T-helper 2 cell (primary cell): Measurements from ENCODE around the gene SEZ6L.
A peak's percentile ranks its signal among the peaks of the same experiment; 100 is the strongest.
"Not testable (repeated sequence)": the region's sequence is repeated elsewhere in the genome, so short reads cannot be mapped to it uniquely, and the experiment has no call there.

Experiments used
- DNase-seq, 5 experiments: peaks; one replicate each; pipeline versions ENCODE4 v3.0.0 to v3.0.0-alpha.2; 2012 to 2022

Gene SEZ6L

GRCh38 chr22:26391091-26391490 is 221.8 kb downstream of the SEZ6L start:
- no peak for DNase-seq

- DNase-seq: no peak
Measured at GRCh38 chr22:26391623-26392022, 222.4 kb downstream of the SEZ6L start.

GRCh38 chr22:26393929-26394328 is 224.7 kb downstream of the SEZ6L start:
- no peak for DNase-seq

- DNase-seq: no peak
Measured at GRCh38 chr22:26394777-26395176, 225.5 kb downstream of the SEZ6L start.

- DNase-seq: no peak
Measured at GRCh38 chr22:26395926-26396325, 226.7 kb downstream of the SEZ6L start.

- DNase-seq: peak; percentile 9 to 57 (median 26)
Measured at GRCh38 chr22:26398741-26399153, 229.5 kb downstream of the SEZ6L start.

- no peak for DNase-seq
Measured at GRCh38 chr22:26399289-26399688, 230.0 kb downstream of the SEZ6L start.

- DNase-seq: no peak
Measured at GRCh38 chr22:26401726-26402125, 232.5 kb downstream of the SEZ6L start.

GRCh38 chr22:26404851-26405421 is 235.7 kb downstream of the SEZ6L start:
- no peak for DNase-seq

- DNase-seq: no peak
Measured at GRCh38 chr22:26406118-26406517, 236.9 kb downstream of the SEZ6L start.

GRCh38 chr22:26408562-26409220 is 239.4 kb downstream of the SEZ6L start:
- not testable (repeated sequence) for DNase-seq

- DNase-seq: no peak
Measured at GRCh38 chr22:26409719-26410335, 240.6 kb downstream of the SEZ6L start.

- DNase-seq: no peak
Measured at GRCh38 chr22:26410386-26410785, 241.1 kb downstream of the SEZ6L start.

- no peak for DNase-seq
Measured at GRCh38 chr22:26414347-26414746, 245.1 kb downstream of the SEZ6L start.

- DNase-seq: no peak
Measured at GRCh38 chr22:26416256-26416655, 247.0 kb downstream of the SEZ6L start.

- DNase-seq: no peak
Measured at GRCh38 chr22:26416670-26417276, 247.5 kb downstream of the SEZ6L start.

- DNase-seq: no peak
Measured at GRCh38 chr22:26417406-26417805, 248.1 kb downstream of the SEZ6L start.

GRCh38 chr22:26418620-26419019 is 249.4 kb downstream of the SEZ6L start:
- no peak for DNase-seq

GRCh38 chr22:26426924-26427323 is 257.7 kb downstream of the SEZ6L start:
- DNase-seq: no peak

GRCh38 chr22:26428515-26429457 is 259.5 kb downstream of the SEZ6L start, which contains the start of gene ASPHD2:
TSS of gene ASPHD2 (plus strand) at chr22:26429260. CDS start at chr22:26433616, 4,356 bp downstream.
- peak; percentile 65 to 91 (median 75) for DNase-seq

GRCh38 chr22:26429458-26430286 is 260.4 kb downstream of the SEZ6L start:
- DNase-seq: peak in 1 of 5 experiments; percentile 27
